CD4-positive, alpha-beta memory T cell (primary cell): ENCODE data around the gene TAS2R40. TPM values are rescaled to one million over a fixed set of nuclear protein-coding genes. Genes with fewer than 3 reads are reported as not detected.

ENCODE experiments used
- polyA plus RNA-seq, 2 donors: library from polyadenylated mRNA; unstranded; fragments of 300-500 nt; fragmentation: Illumina TruSeq; gene quantifications; one replicate each; pipeline ENCODE4 v1.2.3, GENCODE V29; 2021
- total RNA-seq, 2 experiments: library from RNA; stranded (reverse); gene quantifications; one replicate each; pipeline ENCODE4 v1.2.3, GENCODE V29; 2021

Gene TAS2R40
- total and polyA plus RNA-seq, 4 experiments from 2014 or later, result not detected

Other genes starting within 250 kb of the TAS2R40 start
- not detected for gene OR9A2, start 194.9 kb upstream of the TAS2R40 start, total RNA-seq
- gene OR9A2, start 194.9 kb upstream of the TAS2R40 start, polyA plus RNA-seq, result not detected
- not detected for gene OR6V1, start 169.7 kb upstream of the TAS2R40 start, total RNA-seq
- not detected for gene OR6V1, start 169.7 kb upstream of the TAS2R40 start, polyA plus RNA-seq
- gene PIP, start 90.0 kb upstream of the TAS2R40 start, total RNA-seq, result not detected
- gene PIP, start 90.0 kb upstream of the TAS2R40 start, polyA plus RNA-seq, result not detected
- not detected for gene TAS2R39, start 38.6 kb upstream of the TAS2R40 start, total RNA-seq
- not detected for gene TAS2R39, start 38.6 kb upstream of the TAS2R40 start, polyA plus RNA-seq
- gene GSTK1, start 41.4 kb downstream of the TAS2R40 start, total RNA-seq, result 100 to 1,000 TPM; 469 to 482 TPM
- gene GSTK1, start 41.4 kb downstream of the TAS2R40 start, polyA plus RNA-seq, result 100 to 1,000 TPM; 692 to 748 TPM
- 1 to 10 TPM in 1 of 2 experiments, under 1 TPM in 1; 0.61 to 1.8 TPM for gene TMEM139, start 62.9 kb downstream of the TAS2R40 start, total RNA-seq
- gene TMEM139, start 62.9 kb downstream of the TAS2R40 start, polyA plus RNA-seq, result 1 to 10 TPM; 1.0 to 2.1 TPM
- 10 to 100 TPM; 94.3 to 96.1 TPM for gene CASP2, start 66.3 kb downstream of the TAS2R40 start, total RNA-seq
- 10 to 100 TPM in 1 of 2 donors, 1 to 10 TPM in 1; 5.3 to 29.2 TPM for gene CASP2, start 66.3 kb downstream of the TAS2R40 start, polyA plus RNA-seq
- gene CLCN1, start 94.1 kb downstream of the TAS2R40 start, total RNA-seq, result not detected
- under 1 TPM in 1 of 2 donors, not detected in 1; 0.06 TPM for gene CLCN1, start 94.1 kb downstream of the TAS2R40 start, polyA plus RNA-seq
- under 1 TPM; 0.61 to 0.97 TPM for gene FAM131B, start 140.7 kb downstream of the TAS2R40 start, total RNA-seq
- gene FAM131B, start 140.7 kb downstream of the TAS2R40 start, polyA plus RNA-seq, result not detected
- gene ZYX, start 159.3 kb downstream of the TAS2R40 start, total RNA-seq, result 100 to 1,000 TPM; 145 to 148 TPM
- gene ZYX, start 159.3 kb downstream of the TAS2R40 start, polyA plus RNA-seq, result 100 to 1,000 TPM in 1 of 2 donors, 10 to 100 TPM in 1; 55.7 to 145 TPM
- gene EPHA1, start 186.8 kb downstream of the TAS2R40 start, total RNA-seq, result 10 to 100 TPM; 30.7 to 34.4 TPM
- 10 to 100 TPM in 1 of 2 donors, 1 to 10 TPM in 1; 4.2 to 14.4 TPM for gene EPHA1, start 186.8 kb downstream of the TAS2R40 start, polyA plus RNA-seq
- 1 to 10 TPM in 1 of 2 experiments, under 1 TPM in 1; 0.36 to 1.4 TPM for gene TAS2R60, start 221.4 kb downstream of the TAS2R40 start, total RNA-seq
- under 1 TPM; 0.89 to 0.94 TPM for gene TAS2R60, start 221.4 kb downstream of the TAS2R40 start, polyA plus RNA-seq